Astrocyte of the hippocampus (primary cell): ENCODE measurements around the gene NTRK3.
"Not testable (repeated sequence)": the region's sequence is repeated elsewhere in the genome, so short reads cannot be mapped to it uniquely, and the experiment has no call there.

Experiments used
- DNase-seq: peaks from one replicate; pipeline ENCODE4 v3.0.0; 2011; ENCODE audit warnings: low read depth, low spot score

NTRK3 gene

DNA sequence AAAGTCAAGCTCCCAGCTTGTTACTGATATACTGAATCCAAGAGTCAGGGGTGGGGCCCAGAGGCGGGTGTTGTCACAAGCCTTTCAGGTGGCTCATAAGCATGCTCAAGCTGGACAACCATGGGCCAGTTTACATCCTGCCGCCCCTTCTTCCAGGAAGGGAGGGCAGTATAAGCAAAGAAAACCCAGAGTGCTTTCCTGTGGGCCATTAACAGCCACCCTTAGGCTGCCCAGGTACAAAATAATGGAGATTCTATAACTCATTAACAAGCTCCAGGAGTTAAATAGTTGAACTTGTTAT lies 183.2 kb downstream of the NTRK3 start:
- no peak for DNase-seq

DNA sequence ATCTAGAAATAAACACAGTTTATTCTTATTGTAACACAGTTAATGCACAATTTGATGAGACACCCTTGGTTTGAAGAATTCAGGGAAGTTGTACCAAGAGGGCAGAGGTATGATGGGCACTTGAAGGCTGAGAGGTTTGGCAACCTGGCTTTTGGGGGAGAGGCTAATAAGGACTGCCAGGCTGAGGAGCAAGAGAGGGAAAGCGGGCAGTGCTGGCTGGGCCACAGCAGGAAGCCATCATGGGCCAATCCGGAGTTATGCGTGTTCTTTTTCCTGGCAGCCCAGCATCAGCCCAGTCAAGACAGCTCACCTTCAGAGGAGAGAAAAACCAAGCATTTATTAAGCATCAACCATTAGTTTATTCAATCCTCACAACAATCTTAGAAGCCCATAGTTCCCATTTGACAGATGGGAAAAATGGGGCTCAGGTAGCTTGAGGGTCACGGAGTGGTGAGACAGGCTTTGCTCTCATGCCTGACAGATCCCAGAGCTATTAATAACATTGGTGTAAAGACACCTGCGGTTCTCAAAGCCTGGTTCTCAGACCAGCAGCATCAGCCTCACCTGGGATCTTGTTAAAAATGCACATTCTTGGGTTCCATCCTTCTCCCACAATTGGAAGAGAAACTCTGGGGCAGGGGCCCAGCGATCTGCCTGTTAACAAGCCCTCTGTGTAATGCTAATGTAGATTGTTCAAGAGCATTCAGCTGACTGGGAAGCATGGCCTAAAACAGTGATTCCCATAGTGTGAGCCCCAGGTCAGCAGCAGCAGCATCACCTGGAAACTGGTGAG lies 183.7 kb downstream of the NTRK3 start:
- no peak for DNase-seq

DNA sequence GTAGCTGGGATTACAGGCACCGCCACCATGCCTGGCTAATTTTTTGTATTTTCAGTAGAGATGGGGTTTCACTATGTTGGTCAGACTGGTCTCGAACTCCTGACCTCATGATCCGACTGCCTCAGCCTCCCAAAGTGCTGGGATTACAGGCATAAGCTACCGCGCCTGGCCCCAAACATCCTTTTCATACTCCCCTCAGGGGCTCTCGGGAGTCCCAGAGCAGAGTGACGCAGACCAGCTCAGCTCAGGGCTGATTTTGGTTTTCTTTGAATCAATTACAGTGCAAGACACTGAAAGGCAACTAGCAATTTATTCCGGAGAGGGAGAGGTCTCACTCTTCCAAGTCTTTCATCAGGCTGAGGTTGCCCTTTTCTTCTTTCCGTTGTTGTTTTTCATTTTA lies 184.4 kb downstream of the NTRK3 start:
- not testable (repeated sequence) for DNase-seq

DNA sequence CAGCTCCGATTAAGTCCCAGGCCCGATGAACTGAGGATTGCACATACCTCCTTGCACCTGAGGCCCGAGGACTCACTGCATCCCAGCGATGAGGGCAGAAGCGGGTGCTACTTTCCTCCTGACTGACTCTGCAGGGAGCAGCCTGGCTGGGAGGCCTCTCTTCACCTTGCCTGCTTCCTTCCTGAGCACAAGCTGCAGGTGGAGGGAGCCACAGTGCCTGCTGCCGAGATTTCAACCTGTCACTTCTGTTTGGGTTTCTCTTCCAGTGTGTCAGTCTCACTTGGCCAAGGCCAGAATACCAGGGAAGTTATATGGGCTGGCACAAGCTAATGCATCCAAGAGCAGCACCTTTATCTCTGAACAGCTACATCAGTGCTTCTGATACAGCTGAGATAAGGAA lies 185.4 kb downstream of the NTRK3 start:
- DNase-seq = no peak

DNA sequence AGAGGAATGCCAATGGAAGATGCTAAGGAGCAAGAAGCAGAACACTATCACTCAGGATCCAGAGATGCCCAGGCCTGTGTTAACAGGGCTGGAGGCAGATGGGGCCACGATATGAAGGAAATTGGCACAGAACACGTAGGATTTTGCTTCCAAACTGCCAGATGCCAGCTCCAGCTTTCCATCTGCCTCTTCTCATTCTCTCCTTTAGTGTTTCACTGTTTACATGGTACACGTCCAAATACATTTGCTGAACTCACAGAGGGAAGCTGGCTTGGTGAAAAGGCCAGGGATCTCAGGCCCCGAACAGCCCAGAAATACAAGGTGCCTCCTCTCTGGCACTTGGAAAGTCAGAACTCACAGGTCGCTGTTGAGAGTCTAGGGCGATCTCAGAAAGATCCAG lies 187.0 kb downstream of the NTRK3 start:
- DNase-seq = no peak

DNA sequence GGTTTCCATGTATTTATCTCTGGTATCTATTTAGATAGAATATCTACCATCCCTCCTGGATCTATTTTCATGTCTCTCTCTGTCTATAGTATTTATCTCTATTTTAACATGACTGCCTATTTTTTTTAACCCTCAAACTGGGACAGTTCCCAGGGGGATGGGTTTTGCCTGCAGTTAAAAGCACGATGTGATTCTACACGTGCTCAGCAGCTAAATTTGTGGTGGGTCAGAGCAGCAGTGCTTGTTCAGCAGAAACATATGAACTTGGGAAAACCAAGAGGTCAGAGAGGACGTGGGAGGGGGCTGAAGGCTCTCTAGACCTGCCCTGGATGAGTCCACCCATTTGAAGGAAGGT lies 189.2 kb downstream of the NTRK3 start:
- no peak for DNase-seq

DNA sequence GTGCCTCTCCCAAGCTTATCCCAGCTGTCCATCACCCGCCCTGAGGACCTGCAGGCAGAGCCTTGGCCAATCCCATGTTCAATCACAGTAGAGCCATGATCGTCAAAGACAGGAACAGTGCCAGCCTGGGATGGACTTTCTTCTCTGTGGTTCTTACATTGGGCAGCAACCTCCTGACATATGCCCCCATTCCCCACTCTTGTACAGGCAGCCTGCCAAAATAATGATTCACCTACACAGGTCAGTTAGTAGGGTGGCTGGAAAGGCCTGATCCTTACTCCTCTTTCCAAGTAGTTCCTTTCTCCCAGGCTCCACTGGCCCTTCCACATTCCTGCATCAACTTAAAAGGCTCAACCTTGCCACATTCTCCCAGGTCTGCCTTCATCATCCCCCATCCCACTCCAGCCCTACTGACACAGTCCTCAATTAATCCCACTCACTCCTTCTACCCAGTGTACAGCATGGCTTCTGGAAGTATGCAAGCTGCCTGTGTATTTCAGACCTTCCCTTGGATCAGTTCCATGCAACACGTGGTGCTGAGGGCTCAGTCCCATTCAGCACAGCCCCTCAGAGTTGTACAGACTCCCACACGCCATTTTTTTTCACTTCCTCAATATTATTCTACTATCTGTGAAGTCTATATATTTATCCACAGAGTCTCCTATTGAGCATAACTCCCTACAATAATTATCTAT lies 189.8 kb downstream of the NTRK3 start:
- peak; percentile 12 for DNase-seq

DNA sequence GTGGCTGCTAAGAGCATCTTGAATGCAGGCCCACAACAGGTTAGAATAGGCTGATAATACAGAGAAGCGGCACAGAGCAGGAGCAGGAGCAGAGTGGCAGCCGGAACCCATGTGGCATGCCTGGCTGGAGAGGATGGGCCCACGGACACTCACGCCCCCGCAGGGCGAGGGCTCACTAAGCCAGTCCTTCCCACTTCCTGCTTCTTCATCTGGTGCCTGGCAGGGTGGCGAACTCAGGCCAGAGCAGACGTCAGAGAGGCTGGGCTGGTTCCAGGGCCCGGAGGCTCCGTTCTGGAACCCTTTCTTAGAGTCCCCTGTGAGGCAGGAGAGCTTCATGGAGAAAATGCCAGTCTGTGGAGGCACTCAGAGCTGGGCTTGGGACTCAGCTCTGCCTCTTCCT lies 195.1 kb downstream of the NTRK3 start:
- DNase-seq = no peak

DNA sequence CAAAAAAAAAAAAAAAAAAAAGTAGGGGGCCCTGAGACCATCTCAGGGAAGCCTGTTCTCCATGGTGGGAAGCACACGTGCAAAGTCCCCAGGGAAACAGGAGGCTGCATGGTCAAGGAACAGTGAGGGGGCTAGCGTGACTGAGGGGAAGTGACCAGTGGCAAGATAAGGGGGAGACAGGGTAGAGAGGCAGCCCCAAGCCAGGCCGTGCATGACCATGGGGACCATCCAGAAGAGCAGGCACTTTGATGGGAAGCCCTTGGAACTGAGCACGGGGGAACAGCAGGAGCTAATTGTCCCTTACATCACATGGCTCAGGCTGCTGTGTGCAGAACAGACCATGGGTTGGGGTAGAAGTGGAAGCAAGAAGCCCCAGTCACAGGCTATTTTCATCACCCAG lies 196.2 kb downstream of the NTRK3 start:
- DNase-seq = no peak

DNA sequence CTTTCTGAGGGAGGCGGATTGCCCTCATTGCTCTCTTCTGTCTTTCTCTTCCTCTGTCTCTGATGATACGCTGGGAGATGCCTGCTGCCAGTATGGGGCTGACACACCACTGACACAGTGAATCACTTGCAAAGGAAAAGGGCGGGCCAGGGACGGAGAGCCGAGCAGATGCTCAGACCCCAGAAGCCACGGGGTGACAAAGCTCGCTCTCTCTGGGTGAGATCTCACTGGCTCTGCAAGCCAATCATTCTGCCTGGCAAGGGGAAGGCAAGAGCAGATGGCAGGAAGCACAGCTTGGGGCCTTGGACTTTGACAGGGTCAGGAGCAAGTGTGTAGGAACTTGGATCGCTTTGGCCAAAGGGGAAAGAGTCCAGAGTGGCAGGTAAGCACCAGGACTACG lies 198.7 kb downstream of the NTRK3 start:
- DNase-seq = no peak

DNA sequence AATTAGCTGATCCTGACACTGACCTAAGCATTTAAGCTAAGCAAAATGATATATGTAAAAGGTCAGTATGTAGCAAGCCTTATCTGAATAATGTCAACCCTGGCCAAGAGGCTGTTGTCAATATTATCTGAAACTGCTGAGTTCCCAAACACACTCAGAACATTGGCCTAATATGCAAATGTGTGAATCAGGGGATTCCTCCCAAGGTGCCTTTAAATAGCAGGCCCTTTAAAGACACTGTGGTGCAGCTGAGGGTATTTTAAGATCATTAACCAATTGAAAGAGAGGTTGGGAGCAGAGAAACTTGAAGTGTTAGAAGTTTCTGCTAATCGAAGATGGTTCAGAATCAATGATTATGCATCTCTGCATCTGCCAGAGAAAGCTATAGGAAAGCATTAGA lies 207.0 kb downstream of the NTRK3 start:
- DNase-seq = no peak

DNA sequence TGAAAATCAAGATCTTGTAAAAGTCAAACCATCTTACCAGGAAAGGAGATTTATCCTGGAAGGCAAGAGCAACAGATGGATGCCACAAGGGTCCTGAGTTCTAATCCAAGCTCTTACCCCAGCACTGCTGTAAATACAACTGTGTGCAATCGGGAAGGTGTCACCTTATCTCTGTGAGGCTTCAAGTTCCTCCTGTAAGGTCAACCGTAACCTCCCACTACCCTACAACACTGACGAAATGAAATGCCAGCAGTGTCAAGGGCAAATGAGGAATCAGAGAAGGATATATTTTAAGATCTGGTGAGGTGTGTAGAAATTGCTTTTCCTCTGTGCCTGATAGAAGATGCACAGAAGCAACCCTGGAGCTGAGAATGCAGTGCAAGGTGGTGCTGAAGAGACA lies 207.8 kb downstream of the NTRK3 start:
- DNase-seq = no peak

DNA sequence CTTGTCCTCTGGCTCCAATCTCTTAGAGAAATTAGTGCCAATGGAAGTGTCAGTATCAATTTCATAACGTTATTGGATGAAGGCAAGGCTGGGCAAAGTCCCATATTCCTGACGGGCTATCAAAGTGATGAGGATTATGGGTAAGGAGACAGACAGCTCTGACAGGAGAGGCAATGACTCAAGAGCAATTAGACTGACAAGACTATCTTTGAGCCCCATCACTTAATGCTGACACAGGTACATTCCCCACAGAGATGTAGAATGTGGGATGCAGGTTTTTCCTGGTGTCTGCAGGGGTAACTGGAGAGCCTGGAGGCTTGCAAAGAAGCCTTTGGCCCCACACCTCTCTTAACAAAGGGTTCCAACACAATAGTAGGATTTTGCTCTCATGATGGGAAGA lies 208.3 kb downstream of the NTRK3 start:
- no peak for DNase-seq

DNA sequence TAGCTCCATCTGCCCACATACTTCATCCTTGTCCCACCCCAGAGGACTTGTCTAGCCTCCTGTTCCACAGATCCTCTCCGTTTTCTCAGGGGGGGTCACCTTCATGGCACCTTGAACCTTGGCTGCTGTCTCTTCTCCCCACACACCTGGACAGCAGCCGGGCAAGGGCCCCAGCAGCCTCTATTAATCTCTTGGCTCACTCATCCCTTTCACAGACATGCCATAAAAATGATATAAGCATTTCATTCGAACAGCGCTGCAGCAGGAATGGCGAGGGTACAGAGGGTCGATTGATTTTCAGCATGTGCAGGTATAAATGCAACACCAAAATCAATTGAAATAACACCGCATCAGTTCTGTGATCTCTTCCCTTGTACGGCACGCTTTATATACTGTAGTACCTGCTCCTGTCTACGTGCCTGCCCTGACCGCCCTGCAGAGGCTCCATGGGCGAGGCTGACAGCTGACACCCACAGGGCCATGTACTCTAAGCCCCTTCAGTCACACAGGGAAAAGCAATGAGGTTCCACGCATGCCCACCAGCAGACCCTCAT lies 209.9 kb downstream of the NTRK3 start:
- no peak for DNase-seq

DNA sequence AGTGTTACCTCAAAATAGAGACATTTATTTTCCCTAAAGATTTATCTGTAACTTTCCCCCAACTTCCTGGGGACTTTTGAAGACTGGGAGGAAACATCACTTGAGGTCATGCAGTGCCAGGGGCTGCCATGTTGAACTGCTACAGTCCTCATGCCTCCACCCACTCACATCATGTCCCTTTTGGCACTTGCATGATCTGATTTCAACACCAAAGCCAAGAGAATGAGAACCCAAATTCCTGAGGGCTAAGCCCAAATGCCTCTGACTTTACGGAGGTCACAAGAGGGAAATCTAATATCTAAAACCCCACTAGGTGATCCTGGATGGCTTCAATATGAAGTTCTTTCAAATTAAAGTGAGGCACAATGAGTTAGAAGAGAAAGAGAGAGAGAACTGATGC lies 213.1 kb downstream of the NTRK3 start:
- DNase-seq = no peak

DNA sequence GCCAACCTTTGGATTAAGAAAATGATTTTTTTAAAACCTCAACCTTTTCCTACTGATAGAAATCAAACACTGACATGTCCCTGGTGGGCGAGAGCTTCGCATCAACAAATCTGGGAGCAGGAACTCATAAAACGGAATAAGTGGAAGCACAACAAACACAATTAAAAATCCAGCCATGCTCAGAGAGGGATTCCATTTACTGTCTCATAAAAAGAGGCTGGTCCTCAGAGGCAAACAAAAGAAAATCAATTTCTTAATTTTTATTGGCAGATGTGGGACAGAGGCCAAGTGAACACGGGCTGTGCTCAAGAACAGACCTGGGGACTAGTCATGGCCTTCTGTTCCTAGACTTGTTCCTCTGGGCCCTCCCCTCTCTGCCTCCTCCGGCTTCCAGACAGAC lies 214.5 kb downstream of the NTRK3 start:
- no peak for DNase-seq

DNA sequence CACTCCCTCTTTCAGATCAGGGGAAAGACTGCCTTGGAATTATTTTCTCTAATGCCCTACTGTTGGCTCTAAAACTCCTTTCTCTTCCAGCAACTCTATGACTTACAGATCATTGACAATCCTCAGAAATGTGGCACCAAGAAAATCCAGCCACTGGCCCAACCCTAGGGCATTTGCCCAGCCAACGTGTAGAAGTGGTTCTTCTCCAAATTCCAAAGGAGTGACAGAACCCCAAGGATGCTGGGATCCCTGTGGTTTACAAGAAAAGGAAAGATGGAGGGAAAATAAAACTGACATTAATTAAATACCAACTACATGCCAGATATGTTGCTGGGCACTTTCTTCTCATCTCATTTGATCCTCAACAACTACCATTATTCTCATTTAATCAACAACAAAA lies 216.0 kb downstream of the NTRK3 start:
- DNase-seq = no peak

DNA sequence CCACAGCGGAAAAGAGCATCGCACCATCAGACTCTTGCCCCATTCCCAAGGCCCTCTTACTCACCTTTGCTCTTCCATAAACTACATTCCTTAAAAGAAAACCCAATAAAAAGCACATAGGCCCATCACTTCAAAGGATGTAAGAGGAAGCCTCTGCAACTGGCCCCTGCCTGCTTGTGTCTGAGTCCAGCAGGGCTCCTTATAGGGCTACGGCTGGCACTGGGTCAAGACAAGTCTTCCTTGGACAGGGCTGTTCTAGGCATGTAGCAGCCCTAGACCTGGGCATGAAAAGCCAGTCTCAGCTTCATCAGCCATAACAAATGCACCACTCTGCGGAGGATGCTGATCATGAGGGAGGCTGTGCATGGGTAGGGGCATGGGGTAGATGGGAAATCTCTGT lies 218.3 kb downstream of the NTRK3 start:
- DNase-seq = no peak

DNA sequence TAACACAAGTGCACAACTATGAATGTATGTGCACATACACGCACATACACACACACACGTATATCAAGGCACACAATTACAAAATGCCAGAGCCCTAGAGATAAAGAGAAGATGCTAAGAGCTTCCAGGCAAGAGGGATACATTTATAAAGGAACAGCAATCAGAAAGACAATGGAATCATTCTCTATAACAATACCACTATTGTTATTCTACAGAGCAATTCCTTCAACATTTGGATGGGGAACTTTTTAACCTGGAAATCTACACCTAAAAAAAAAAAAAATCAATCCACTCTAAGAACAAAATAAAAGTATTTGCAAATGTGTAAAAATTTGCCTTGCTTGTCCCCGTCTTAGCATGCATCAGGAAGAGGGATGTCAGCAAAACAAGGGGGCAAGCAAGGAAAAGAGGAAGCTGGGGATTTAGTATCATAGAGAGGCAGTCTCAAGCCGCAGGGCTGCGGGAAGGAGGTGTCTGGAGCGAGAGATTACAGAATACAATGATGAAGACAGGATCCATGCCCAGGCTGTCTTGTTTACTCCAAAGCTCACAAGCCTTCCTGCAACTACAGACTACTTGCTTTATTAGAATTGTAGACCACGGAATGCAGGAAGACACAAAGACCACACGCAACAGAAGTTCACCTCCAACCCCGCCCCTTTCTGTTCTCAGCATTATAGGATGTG lies 220.2 kb downstream of the NTRK3 start:
- no peak for DNase-seq

DNA sequence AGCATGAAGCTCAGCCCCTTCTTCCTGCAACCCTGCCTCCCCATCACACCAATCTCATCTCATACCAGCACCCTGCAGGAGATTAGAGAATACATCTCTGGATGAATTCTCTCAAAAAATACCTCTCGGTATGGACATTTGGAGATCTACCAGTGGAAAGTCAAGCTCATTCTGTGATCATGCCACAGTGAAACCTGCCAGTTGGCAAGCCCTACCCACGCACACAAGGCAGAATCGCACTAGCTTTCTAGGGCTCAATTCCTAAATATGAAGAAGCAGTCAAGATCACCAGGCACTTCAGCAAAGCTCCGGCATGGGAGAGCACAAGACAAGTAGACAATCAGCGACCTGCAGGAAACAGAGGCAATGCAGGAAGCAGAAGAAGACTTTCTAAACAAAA lies 221.2 kb downstream of the NTRK3 start:
- no peak for DNase-seq

DNA sequence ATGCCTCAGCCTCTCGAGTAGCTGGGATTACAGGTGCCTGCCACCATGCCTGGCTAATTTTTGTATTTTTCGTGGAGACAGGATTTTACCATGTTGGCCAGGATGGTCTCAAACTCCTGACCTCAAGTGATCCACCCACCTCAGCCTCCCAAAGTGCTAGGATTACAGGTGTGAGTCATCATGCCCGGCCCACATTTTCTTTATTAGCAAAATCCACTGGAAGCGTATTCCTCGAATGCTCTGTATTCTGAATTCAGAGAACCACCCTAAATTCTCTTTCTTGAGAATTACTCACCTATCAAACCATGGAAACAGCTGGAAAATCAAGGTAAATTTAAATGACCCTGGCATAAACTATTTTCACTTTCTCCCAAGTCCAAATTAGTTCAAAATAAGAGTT lies 223.1 kb downstream of the NTRK3 start:
- not testable (repeated sequence) for DNase-seq

DNA sequence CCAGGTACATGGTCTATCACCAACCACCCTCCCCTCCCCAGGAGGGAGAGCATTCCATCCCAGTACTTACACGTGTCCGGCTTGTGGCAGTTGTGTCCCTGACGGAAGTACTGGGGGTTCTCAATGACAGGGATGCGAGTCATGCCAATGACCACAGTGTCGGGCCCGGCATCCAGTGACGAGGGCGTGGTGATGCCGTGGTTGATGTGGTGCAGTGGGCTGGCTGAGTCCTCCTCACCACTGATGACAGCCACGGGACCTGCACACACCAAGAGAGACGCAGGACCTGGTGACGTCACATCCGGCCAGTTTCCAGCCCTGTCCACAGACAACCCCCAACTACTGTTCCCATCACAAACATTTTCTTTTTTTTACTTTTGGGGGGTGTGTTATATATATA lies 223.8 kb downstream of the NTRK3 start:
- DNase-seq = no peak

DNA sequence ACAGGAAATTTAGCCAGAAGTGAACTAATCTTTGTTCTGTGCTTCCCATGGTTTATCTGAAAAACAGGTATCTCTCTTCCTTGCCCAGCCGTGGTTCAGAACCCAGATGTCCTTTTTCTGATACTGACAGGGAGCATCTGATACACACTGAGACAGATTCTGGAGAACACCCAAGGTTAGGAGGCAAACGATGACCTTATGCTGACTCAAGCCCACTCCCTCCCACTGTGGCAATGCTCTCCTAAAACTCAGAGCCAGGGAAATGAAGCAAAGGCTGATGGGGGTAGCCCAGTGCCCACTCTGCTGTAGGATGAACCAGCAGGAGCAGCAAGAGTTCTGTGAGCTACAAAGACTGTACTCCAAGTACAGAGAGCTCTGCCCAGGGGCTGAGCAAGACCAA lies 225.1 kb downstream of the NTRK3 start:
- no peak for DNase-seq
